HT-29 (cell line): ENCODE results near the gene FOLR3. TPM values are rescaled to one million over a fixed set of nuclear protein-coding genes. Genes with fewer than 3 reads are reported as not detected.
"Not testable (repeated sequence)": the region's sequence is repeated elsewhere in the genome, so short reads cannot be mapped to it uniquely, and the experiment has no call there.

Experiments
- DNase-seq: peaks from one replicate; pipeline ENCODE4 v3.0.0-alpha.2; 2015; ENCODE audit warnings: low spot score
- total RNA-seq: library from RNA; depleted of rRNA; stranded (reverse); fragments of >200 nt; shearing (Covaris generic); gene quantifications from 2 replicates; pipeline ENCODE4 v1.2.3, GENCODE V29; 2014; rRNA removed

The FOLR3 gene
- total RNA-seq, 1 experiment from 2014 or later = not detected

DNA sequence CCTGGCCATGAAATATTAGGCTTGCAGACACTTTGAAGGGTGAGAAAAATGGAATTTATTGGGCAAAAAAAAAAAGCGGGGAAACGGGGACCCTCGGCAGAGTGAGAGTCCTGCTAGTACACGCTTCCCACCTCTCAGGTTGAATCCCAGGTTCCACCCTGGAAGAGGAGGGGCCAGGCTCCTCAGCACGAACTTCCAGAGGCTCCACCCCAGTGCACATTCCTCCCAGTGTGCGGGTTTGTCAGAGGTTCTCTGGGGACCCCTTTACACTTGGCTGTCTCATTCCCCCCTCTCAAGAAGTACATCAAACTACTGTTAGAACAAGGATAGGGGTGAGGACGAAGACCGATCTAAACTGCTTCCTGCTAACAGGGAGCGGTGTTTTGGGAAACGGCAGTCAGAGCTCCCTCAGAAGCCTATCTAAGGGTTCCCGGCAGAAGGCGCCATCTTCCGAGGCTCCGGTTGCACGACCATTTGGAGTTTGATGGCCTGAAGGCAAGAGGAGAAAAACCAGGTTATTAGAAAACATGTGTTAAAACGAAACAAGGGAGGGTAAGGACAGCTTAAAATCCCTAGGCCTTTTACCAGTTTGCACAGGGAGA is 27.5 kb downstream of the FOLR3 start:
- no peak for DNase-seq

DNA sequence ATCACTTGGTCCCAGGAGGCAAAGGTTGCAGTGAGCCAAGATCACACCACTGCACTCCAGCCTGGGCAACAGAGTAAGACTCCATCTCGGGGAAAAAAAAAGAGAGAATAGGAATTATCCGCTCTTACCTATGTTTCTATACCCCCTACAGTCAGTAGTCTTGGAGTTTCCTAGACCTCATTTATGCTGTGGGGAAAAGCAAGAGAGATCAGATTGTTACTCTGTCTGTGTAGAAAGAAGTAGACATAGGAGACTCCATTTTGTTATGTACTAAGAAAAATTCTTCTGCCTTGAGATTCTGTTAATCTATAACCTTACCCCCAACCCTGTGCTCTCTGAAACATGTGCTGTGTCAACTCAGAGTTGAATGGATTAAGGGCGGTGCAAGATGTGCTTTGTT is 28.7 kb downstream of the FOLR3 start:
- not testable (repeated sequence) for DNase-seq

DNA sequence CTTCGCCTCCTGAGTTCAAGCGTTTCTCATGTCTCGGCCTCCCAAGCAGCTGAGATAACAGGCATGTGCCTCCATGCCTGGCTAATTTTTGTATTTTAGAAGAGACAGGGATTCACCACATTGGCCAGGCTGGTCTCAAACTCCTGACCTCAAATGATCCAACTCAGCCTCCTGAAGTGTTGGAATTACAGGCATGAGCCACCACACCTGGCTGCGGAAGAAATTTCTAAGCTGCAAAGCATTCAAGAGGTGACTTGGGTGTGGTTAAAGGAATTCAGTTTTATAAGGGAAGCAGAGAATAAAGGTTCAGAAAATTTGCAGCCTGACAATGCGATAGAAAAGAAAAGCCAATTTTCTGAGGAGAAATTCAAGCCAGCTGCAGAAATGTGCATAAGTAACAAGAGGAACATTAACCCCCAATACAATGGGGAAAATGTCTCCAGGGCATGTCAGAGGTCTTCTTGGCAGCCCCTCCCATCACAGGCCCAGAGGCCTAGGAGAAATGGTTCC is 33.6 kb downstream of the FOLR3 start:
- not testable (repeated sequence) for DNase-seq

GRCh38 chr11:72169754-72170153 is 34.2 kb downstream of the FOLR3 start:
- not testable (repeated sequence) for DNase-seq

DNA sequence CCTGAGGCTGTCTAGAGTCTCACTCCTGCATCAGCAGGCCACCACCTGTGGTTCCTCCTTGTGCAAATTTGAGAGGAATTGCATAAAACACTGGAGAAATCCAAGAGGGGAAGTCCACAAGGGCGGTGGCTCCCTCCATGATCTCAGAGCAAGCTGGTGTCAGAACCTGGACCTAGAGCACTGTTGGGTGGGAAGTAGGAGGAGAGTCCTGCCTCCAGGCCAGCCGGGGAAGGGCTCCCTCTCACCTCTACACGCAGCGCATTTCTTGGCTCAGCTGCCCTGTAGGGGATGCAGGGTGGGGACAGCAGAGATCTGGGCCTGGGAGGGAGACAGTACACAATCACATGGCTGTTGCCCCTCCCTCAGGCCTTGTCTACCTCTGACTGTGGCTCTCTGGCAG is 36.5 kb downstream of the FOLR3 start:
- DNase-seq = not testable (repeated sequence)

- DNase-seq = no peak
These were observed 37.8 kb downstream of the FOLR3 start for GRCh38 chr11:72173291-72173690.

GRCh38 chr11:72174302-72175070 is 39.0 kb downstream of the FOLR3 start:
- DNase-seq = no peak

DNA sequence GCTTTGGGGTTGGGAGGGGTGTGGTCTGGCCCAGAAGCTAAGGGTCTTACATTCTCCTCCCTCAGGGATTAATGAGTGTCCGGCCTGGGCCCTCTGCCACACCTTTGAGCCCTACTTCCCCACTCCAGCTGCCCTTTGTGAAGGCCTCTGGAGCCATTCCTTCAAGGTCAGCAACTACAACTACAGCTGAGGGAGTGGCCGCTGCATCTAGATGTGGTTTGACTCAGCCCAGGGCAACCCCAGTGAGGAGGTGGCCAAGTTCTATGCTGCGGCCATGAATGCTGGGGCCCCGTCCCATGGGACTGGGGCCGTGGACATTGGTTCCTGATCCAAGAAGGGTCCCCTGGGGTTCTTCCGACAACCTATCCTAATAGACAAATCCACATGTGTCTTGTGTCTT is 42.1 kb downstream of the FOLR3 start:
- DNase-seq = no peak

GRCh38 chr11:72179049-72179803 is 43.7 kb downstream of the FOLR3 start:
- no peak for DNase-seq

- no peak for DNase-seq
These were observed 44.4 kb downstream of the FOLR3 start for GRCh38 chr11:72179804-72180396.

GRCh38 chr11:72180892-72181552 is 45.5 kb downstream of the FOLR3 start:
- DNase-seq = not testable (repeated sequence)

DNA sequence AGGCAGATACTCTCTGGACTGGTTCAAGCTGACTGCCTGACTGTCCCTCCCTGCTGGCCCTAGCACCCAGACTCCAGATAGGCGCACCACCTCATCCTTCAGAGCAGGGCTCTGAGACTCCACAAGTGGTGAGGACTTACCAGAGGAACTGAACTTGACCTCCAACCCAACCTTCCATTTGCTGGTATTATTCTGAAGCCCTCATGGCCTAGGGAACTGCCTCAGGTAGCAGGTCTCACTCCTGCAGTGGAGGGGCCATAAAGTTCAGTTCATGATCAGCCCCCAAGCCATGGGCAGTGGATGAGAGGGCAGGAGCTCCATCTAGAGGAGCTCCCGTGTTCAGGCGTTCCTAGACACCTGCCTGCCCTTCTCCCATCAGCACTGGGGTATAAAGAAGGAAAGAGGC is 46.0 kb downstream of the FOLR3 start:
- DNase-seq = not testable (repeated sequence)

- no peak for DNase-seq
These were observed 52.7 kb downstream of the FOLR3 start for GRCh38 chr11:72188267-72188666.

Other genes with a start within 250 kb of the FOLR3 start
- gene XNDC1N, start 207.1 kb upstream of the FOLR3 start, total RNA-seq = 10.7 and 16.4 TPM in 2 replicates
- gene RNF121, start 206.7 kb upstream of the FOLR3 start, total RNA-seq = 28.1 and 31.7 TPM in 2 replicates
- gene IL18BP, start 136.8 kb upstream of the FOLR3 start, total RNA-seq = 3.4 and 5.8 TPM in 2 replicates
- gene NUMA1, start 55.2 kb upstream of the FOLR3 start, total RNA-seq = 214 and 241 TPM in 2 replicates
- 26.4 and 33.5 TPM in 2 replicates for gene LRRC51, start 54.9 kb upstream of the FOLR3 start, total RNA-seq
- gene LAMTOR1, start 32.4 kb upstream of the FOLR3 start, total RNA-seq = 143 and 161 TPM in 2 replicates
- gene TOMT, start 29.8 kb upstream of the FOLR3 start, total RNA-seq = 0.08 TPM in 1 of 2 replicates, not detected in the other
- gene ANAPC15, start 23.0 kb upstream of the FOLR3 start, total RNA-seq = 81.1 and 85.9 TPM in 2 replicates
- gene FOLR1, start 56.4 kb downstream of the FOLR3 start, total RNA-seq = 6.1 and 6.2 TPM in 2 replicates
- not detected in 2 replicates for gene FOLR2, start 81.1 kb downstream of the FOLR3 start, total RNA-seq
- gene INPPL1, start 89.0 kb downstream of the FOLR3 start, total RNA-seq = 97.2 and 133 TPM in 2 replicates
- gene PHOX2A, start 108.5 kb downstream of the FOLR3 start, total RNA-seq = not detected in 2 replicates